Prostate gland (tissue), 2 donors: ENCODE data around the gene IGSF11. TPM values are rescaled to one million over a fixed set of nuclear protein-coding genes. Genes with fewer than 3 reads are reported as not detected.
"Not testable (repeated sequence)": the region's sequence is repeated elsewhere in the genome, so short reads cannot be mapped to it uniquely, and the experiment has no call there.

ENCODE experiments used
- DNase-seq: peaks from one replicate; pipeline ENCODE4 v3.0.0-alpha.2; 2019; ENCODE audit warnings: low spot score
- H3K27ac ChIP-seq, 2 donors: fragments of 200-600 bp; sonication (generic); 2 replicates each; pipeline ENCODE4 v1.5.1; 2017 to 2019
- H3K27me3 ChIP-seq: fragments of 200-600 bp; sonication (generic); replicated peaks from 2 replicates; pipeline ENCODE4 v1.5.1; 2019; ENCODE audit not compliant: insufficient read depth
- H3K36me3 ChIP-seq, 2 donors: fragments of 200-600 bp; sonication (generic); 1 replicate in 1 of 2; 2 replicates in 1 of 2; pipeline versions ENCODE4 v1.5.1 to v1.8.1; 2017 to 2019
- H3K4me1 ChIP-seq: fragments of 200-600 bp; sonication (generic); replicated peaks from 2 replicates; pipeline ENCODE4 v1.5.1; 2019
- H3K4me3 ChIP-seq, 2 donors: fragments of 200-600 bp; sonication (generic); 2 replicates each; pipeline ENCODE4 v1.5.1; 2017 to 2019
- H3K9me3 ChIP-seq: fragments of 200-600 bp; sonication (generic); 2 replicates; pipeline ENCODE4 v1.5.1; 2017
- POLR2A ChIP-seq: fragments of 450-650 bp; IDR thresholded peaks from one replicate; pipeline ENCODE4 v1.6.1; 2016; ENCODE audit warnings: antibody characterized with exemption, mild to moderate bottlenecking
- POLR2AphosphoS5 ChIP-seq: sonication (generic); formaldehyde crosslinking; IDR thresholded peaks from one replicate; pipeline ENCODE4 v1.6.1; 2017; ENCODE audit warnings: antibody characterized with exemption
- WGBS: methylation state at CpG from one replicate; pipeline ENCODE4 v1.1.5; 2018; 5-methylcytosine and 5-hydroxymethylcytosine counted together
- intact Hi-C: fragments of 100-400 bp; cut with DNase I; formaldehyde crosslinking; loops from one replicate; pipeline ENCODE4 v1.14.2; 2022
- total RNA-seq, 2 donors: library from RNA; depleted of rRNA; stranded (reverse); fragments of >200 nt; gene quantifications; one replicate each; pipeline ENCODE4 v1.1.0, GENCODE V29; 2016
- TF ChIP-seq, protein P1 (sequence below), 4 experiments: fragments of 200-600 bp in 2 of 4; fragments of 450-650 bp in 2 of 4; sonication (generic) in 2 of 4; IDR thresholded peaks; 1 replicate in 3 of 4; 2 replicates in 1 of 4; pipeline ENCODE4 v1.5.1; 2016 to 2019; ENCODE audit warnings: antibody characterized with exemption in 4 of 4, mild to moderate bottlenecking in 2 of 4, moderate library complexity in 2 of 4

The IGSF11 gene
- total RNA-seq, 2 donors from 2014 or later, result 0.46 to 30.9 TPM

DNA sequence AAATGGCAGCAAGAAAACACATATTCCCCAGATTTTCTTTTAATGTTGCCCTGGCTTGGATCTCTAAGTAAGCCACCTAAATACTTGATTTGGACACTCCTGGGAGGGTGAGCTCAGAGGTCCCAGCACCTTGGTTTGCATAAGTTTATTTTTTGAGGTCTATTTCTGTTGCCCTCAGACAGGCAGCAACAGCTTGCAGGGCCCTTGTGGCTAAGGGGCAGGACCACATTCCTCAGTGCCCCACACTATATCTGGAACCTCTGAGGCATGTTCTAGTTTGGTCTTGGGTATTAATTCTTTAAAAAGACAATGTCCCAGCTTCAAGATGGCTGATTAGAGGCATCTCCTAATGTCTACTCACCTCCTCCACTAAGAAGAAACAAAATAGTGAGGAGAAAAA is 57.5 kb downstream of the IGSF11 start:
- TF ChIP-seq, protein P1, sequence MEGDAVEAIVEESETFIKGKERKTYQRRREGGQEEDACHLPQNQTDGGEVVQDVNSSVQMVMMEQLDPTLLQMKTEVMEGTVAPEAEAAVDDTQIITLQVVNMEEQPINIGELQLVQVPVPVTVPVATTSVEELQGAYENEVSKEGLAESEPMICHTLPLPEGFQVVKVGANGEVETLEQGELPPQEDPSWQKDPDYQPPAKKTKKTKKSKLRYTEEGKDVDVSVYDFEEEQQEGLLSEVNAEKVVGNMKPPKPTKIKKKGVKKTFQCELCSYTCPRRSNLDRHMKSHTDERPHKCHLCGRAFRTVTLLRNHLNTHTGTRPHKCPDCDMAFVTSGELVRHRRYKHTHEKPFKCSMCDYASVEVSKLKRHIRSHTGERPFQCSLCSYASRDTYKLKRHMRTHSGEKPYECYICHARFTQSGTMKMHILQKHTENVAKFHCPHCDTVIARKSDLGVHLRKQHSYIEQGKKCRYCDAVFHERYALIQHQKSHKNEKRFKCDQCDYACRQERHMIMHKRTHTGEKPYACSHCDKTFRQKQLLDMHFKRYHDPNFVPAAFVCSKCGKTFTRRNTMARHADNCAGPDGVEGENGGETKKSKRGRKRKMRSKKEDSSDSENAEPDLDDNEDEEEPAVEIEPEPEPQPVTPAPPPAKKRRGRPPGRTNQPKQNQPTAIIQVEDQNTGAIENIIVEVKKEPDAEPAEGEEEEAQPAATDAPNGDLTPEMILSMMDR (IDR thresholded peaks at IDR 0.05), result no peak
- TF ChIP-seq POLR2A (no peak), POLR2AphosphoS5 (no peak)
- DNase-seq, result no peak
- no peak overlapping the region for H3K4me3 ChIP-seq
- no peaks in the 10 kb centered on the region for H3K27me3 ChIP-seq
- no peak overlapping the region for H3K27ac ChIP-seq
- no peaks in the 10 kb centered on the region for H3K9me3 ChIP-seq
- intact Hi-C loops, result no loop called here
- no peaks in the 10 kb centered on the region for H3K4me1 ChIP-seq
- no peaks in the 10 kb centered on the region for H3K36me3 ChIP-seq

DNA sequence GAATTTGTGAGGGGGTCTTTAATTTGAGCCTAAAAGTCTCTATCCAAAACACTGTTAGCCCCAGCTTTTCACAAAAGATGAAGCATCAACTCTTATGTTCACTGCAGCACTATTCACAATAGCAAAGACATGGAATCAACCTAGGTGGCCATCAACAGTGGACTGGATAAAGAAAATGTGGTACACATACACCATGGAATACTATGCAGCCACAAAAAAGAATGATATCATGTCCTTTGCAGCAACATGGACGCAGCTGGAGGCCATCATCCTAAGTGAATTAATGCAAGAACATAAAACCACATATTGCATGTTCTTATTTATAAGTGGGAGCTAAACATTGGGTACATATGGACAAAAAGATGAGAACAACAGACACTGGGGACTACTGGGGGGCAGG is 59.2 kb downstream of the IGSF11 start:
- DNase-seq, intact Hi-C loops, H3K9me3 ChIP-seq, H3K4me3 ChIP-seq, H3K27ac ChIP-seq, H3K4me1 ChIP-seq, H3K27me3 ChIP-seq, H3K36me3 ChIP-seq: not testable (repeated sequence)
- WGBS, result 91% methylated on average over 1 of the region's 1 CpG

DNA sequence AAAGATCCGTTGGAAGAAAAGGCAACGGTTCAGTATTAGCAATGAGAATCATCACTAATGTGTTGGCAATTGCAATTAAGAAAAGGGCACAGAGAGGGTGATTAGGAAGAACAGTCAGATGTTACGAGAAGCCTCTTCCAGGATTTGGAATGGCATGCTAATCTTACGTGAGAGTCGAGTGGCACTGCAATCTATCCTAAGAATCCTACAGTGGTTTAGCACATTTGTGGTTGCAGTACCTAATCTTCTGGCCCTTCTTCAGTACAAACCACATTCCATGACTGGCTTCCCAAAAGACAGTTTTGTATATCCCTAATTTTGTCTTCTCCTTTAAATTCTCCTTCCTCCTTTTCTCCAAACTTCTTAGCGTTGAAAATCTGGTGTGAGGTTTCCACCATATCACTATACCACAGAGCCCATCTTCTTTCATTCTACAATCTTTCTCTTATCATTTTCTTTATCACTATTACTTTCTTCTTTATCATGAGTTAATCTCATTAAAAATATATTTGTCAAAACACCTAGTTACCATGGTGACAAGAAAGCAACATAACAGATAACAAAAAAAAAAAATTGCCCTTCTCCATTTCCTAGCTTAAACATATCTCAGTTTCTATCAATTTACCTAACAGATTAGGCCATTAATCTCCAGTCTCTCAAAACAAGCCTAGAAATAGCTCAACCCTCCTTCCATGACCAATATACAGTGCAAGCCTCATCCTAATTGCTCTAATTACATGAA is 60.1 kb downstream of the IGSF11 start:
- H3K36me3 ChIP-seq, result no peaks in the 10 kb centered on the region
- TF ChIP-seq POLR2A (no peak), POLR2AphosphoS5 (no peak)
- TF ChIP-seq, protein P1 (IDR thresholded peaks at IDR 0.05), result no peak
- DNase-seq, result no peak
- H3K4me1 ChIP-seq, result no peaks in the 10 kb centered on the region
- H3K27ac ChIP-seq, result no peak overlapping the region
- H3K4me3 ChIP-seq, result no peak overlapping the region
- intact Hi-C loops, result no loop called here
- no peaks in the 10 kb centered on the region for H3K9me3 ChIP-seq
- H3K27me3 ChIP-seq, result no peaks in the 10 kb centered on the region
- WGBS, result 87% methylated on average over 6 of the region's 6 CpGs

DNA sequence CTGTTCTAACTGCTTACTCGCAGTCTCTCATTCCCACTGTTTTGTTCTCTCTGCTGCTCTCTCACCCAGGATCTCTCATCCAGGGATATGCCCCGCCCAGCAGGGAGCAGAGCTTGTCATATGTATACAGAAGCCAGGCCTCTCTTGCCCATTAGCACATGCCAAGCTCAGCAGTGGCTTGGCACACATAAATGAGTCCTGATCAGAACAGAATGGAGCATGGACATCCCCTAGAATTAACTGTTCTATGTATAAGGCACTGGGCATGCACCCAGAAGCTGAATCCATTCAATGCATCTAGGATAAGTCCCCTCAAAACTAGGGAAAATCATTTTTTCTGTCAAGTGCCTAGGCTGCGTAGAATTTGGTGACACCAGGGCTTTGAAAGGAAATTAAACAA is 61.6 kb downstream of the IGSF11 start:
- no peak overlapping the region for H3K27ac ChIP-seq
- no peaks in the 10 kb centered on the region for H3K9me3 ChIP-seq
- WGBS, result 83% methylated on average over 3 of the region's 3 CpGs
- no peak for TF ChIP-seq POLR2AphosphoS5
- TF ChIP-seq, protein P1 (IDR thresholded peaks at IDR 0.05), result no peak
- TF ChIP-seq POLR2A, result no peak
- intact Hi-C loops, result no loop called here
- H3K36me3 ChIP-seq, result no peaks in the 10 kb centered on the region
- H3K27me3 ChIP-seq, result no peaks in the 10 kb centered on the region
- no peak for DNase-seq
- H3K4me1 ChIP-seq, result no peaks in the 10 kb centered on the region
- no peak overlapping the region for H3K4me3 ChIP-seq

DNA sequence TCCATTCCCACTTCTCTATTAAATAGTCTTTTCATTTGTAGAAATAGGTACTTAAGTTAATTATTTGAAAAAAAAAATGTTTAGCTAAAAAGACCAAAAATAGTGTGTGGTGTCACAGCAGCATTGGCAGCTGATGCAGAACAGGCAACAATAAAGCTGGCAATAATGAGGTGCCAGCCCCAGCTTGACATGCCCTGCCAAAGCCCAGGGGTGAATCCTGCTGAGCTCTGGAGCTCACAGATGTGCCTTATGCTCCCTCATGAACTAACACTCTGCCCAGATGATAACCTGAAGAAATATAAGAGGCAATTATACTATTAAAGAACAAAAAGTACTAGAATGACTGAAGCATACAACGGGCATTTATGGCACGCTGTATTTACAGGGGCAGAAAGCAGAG is 63.8 kb downstream of the IGSF11 start:
- no peaks in the 10 kb centered on the region for H3K27me3 ChIP-seq
- DNase-seq, result no peak
- H3K4me3 ChIP-seq, result no peak overlapping the region
- no peaks in the 10 kb centered on the region for H3K9me3 ChIP-seq
- no peaks in the 10 kb centered on the region for H3K36me3 ChIP-seq
- H3K27ac ChIP-seq, result no peak overlapping the region
- 44% methylated on average over 2 of the region's 2 CpGs for WGBS
- H3K4me1 ChIP-seq, result no peaks in the 10 kb centered on the region
- TF ChIP-seq, protein P1 (IDR thresholded peaks at IDR 0.05), result no peak
- no peak for TF ChIP-seq POLR2A
- no peak for TF ChIP-seq POLR2AphosphoS5
- intact Hi-C loops, result no loop called here
